Panc1 (cell line): ENCODE measurements around the gene TMEM98. TPM values are rescaled to one million over a fixed set of nuclear protein-coding genes. Genes with fewer than 3 reads are reported as not detected.
"Not testable (repeated sequence)": the region's sequence is repeated elsewhere in the genome, so short reads cannot be mapped to it uniquely, and the experiment has no call there.

Experiments used
- ATAC-seq: fragments of 200-7000 bp; cut with Tn5 transposase; 2 replicates; pipeline ENCODE4 v1.9.1; 2020; ENCODE audit warnings: mild to moderate bottlenecking, moderate library complexity
- BruUV-seq: library from RNA; stranded (reverse); fragments of 400-500 nt; replicated peaks from 2 replicates; lab custom pipeline; 2021; lab: Mats Ljungman, UMichigan
- CTCF ChIA-PET: fragments of 300-600 bp; sonication (Branson Sonifier 250); formaldehyde crosslinking; loops from one replicate; lab custom pipeline; 2022; ENCODE audit warnings: antibody characterized with exemption; lab: Charles Lee
- POLR2A ChIA-PET: fragments of 300-600 bp; sonication (Branson Sonifier 250); formaldehyde crosslinking; loops from one replicate; lab custom pipeline; 2022; ENCODE audit warnings: antibody characterized with exemption; lab: Charles Lee
- DNase-seq: peaks from one replicate; pipeline ENCODE4 v3.0.0-alpha.2; 2010; ENCODE audit warnings: low read depth, low spot score
- H3K27ac ChIP-seq: 2 replicates; pipeline ENCODE4 v1.5.1; 2011; ENCODE audit warnings: mild to moderate bottlenecking, low read length, inconsistent platforms
- H3K27me3 ChIP-seq: fragments of 200-500 bp; sonication (Bioruptor generic); 2 replicates; pipeline ENCODE4 v1.6.0; 2014; ENCODE audit warnings: low read length, inconsistent platforms; ENCODE audit not compliant: control insufficient read depth, insufficient read depth
- H3K36me3 ChIP-seq: fragments of 200-500 bp; sonication (Bioruptor generic); 2 replicates; pipeline ENCODE4 v1.5.1; 2014; ENCODE audit warnings: inconsistent platforms, mild to moderate bottlenecking, low read length, moderate library complexity; ENCODE audit not compliant: control insufficient read depth, insufficient read depth
- H3K4me1 ChIP-seq: 2 replicates; pipeline ENCODE4 v1.5.1; 2011; ENCODE audit warnings: inconsistent platforms, mild to moderate bottlenecking, low read length, moderate library complexity; ENCODE audit not compliant: control insufficient read depth, insufficient read depth
- H3K4me3 ChIP-seq, 2 experiments: 2 replicates each; pipeline ENCODE4 v1.5.1; 2011 to 2012; ENCODE audit warnings: low read depth in 2 of 2, low read length in 2 of 2, mild to moderate bottlenecking in 2 of 2, inconsistent platforms in 1 of 2, moderate library complexity in 1 of 2
- H3K9me3 ChIP-seq: fragments of 200-500 bp; sonication (Bioruptor generic); 2 replicates; pipeline ENCODE4 v1.5.1; 2014; ENCODE audit warnings: low read depth, mild to moderate bottlenecking, inconsistent platforms, low read length, moderate library complexity; ENCODE audit not compliant: control insufficient read depth, insufficient read depth
- POLR2AphosphoS5 ChIP-seq: IDR thresholded peaks from 2 replicates; pipeline ENCODE4 v1.6.1; 2012; ENCODE audit warnings: mild to moderate bottlenecking, low read depth, low read length, moderate library complexity
- SIN3A ChIP-seq: IDR thresholded peaks from 2 replicates; pipeline ENCODE4 v1.6.1; 2012; ENCODE audit warnings: low read depth, mild to moderate bottlenecking, low read length, moderate library complexity, borderline replicate concordance; ENCODE audit not compliant: insufficient read depth
- TCF7L2 ChIP-seq: IDR thresholded peaks from 2 replicates; pipeline ENCODE4 v1.6.1; 2011; ENCODE audit warnings: mild to moderate bottlenecking, low read depth, low read length, inconsistent platforms
- in situ Hi-C: cut with HindIII; loops from 2 replicates; pipeline ENCODE4 v1.10.0; 2016; ENCODE audit warnings: low sequenced_read_pairs, low pct_unique_long_range_greater_than_20kb
- intact Hi-C: fragments of 100-400 bp; cut with micrococcal nuclease; formaldehyde crosslinking; loops from one replicate; pipeline ENCODE4 v1.10.0; 2022; ENCODE audit not compliant: unreplicated experiment
- total RNA-seq: library from RNA; stranded (reverse); gene quantifications from one replicate; pipeline ENCODE4 v1.2.1, GENCODE V29; 2021; ENCODE audit not compliant: unreplicated experiment
- TF ChIP-seq, protein P1 (sequence below), 2 experiments: IDR thresholded peaks; 2 replicates each; pipeline ENCODE4 v1.6.1; 2011 to 2012; ENCODE audit warnings: low read depth in 2 of 2, control low read depth in 1 of 2, low read length in 1 of 2, mild to moderate bottlenecking in 1 of 2, moderate library complexity in 1 of 2; ENCODE audit not compliant: insufficient read depth in 1 of 2
- TF ChIP-seq, protein P2 (sequence below): fragments of 450-650 bp; IDR thresholded peaks from 2 replicates; pipeline ENCODE4 v1.5.1; 2017; ENCODE audit warnings: mild to moderate bottlenecking

Gene TMEM98
- total RNA-seq, 1 experiment from 2014 or later, result 2.2 TPM

DNA sequence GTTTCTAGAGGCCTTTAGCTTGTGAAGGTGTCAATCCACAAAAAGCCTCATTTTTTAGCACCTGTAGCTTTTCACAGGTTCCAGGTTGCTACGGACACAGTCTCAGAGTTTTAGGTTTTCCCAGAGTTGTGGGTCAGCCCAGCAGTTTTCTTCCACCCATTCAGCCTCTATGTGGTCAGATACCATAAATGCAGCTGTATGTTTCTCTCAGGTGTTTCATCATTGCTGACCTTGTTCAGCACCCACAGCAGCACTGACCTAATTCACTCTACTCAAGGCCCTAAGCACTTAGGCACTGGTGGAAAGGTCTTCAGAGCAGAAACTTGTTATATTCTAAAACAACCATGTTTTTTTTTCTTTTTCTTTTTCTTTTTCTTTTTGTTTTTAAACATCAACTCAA is 48.7 kb downstream of the TMEM98 start:
- ATAC-seq (no peak), DNase-seq (no peak)
- ChIA-PET CTCF (no interaction called here), POLR2A (no interaction called here)
- no TSS peak for BruUV-seq
- Histone ChIP-seq H3K27me3 (no peaks in the 10 kb centered on the region), H3K27ac (no peak overlapping the region), H3K4me3 (no peak overlapping the region), H3K36me3 (no peaks in the 10 kb centered on the region), H3K9me3 (no peaks in the 10 kb centered on the region), H3K4me1 (no peaks in the 10 kb centered on the region)
- TF ChIP-seq TCF7L2 (no peak), SIN3A (no peak), POLR2AphosphoS5 (no peak)
- TF ChIP-seq, protein P1, sequence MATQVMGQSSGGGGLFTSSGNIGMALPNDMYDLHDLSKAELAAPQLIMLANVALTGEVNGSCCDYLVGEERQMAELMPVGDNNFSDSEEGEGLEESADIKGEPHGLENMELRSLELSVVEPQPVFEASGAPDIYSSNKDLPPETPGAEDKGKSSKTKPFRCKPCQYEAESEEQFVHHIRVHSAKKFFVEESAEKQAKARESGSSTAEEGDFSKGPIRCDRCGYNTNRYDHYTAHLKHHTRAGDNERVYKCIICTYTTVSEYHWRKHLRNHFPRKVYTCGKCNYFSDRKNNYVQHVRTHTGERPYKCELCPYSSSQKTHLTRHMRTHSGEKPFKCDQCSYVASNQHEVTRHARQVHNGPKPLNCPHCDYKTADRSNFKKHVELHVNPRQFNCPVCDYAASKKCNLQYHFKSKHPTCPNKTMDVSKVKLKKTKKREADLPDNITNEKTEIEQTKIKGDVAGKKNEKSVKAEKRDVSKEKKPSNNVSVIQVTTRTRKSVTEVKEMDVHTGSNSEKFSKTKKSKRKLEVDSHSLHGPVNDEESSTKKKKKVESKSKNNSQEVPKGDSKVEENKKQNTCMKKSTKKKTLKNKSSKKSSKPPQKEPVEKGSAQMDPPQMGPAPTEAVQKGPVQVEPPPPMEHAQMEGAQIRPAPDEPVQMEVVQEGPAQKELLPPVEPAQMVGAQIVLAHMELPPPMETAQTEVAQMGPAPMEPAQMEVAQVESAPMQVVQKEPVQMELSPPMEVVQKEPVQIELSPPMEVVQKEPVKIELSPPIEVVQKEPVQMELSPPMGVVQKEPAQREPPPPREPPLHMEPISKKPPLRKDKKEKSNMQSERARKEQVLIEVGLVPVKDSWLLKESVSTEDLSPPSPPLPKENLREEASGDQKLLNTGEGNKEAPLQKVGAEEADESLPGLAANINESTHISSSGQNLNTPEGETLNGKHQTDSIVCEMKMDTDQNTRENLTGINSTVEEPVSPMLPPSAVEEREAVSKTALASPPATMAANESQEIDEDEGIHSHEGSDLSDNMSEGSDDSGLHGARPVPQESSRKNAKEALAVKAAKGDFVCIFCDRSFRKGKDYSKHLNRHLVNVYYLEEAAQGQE (IDR thresholded peaks at IDR 0.05; ENCODE audit: insufficient read depth in 1 of 2, low read depth in 2 of 2, low read length in 1 of 2), result no peak
- TF ChIP-seq, protein P2, sequence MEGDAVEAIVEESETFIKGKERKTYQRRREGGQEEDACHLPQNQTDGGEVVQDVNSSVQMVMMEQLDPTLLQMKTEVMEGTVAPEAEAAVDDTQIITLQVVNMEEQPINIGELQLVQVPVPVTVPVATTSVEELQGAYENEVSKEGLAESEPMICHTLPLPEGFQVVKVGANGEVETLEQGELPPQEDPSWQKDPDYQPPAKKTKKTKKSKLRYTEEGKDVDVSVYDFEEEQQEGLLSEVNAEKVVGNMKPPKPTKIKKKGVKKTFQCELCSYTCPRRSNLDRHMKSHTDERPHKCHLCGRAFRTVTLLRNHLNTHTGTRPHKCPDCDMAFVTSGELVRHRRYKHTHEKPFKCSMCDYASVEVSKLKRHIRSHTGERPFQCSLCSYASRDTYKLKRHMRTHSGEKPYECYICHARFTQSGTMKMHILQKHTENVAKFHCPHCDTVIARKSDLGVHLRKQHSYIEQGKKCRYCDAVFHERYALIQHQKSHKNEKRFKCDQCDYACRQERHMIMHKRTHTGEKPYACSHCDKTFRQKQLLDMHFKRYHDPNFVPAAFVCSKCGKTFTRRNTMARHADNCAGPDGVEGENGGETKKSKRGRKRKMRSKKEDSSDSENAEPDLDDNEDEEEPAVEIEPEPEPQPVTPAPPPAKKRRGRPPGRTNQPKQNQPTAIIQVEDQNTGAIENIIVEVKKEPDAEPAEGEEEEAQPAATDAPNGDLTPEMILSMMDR, result no peak
- in situ Hi-C loops (no loop called here), intact Hi-C loops (no loop called here)

DNA sequence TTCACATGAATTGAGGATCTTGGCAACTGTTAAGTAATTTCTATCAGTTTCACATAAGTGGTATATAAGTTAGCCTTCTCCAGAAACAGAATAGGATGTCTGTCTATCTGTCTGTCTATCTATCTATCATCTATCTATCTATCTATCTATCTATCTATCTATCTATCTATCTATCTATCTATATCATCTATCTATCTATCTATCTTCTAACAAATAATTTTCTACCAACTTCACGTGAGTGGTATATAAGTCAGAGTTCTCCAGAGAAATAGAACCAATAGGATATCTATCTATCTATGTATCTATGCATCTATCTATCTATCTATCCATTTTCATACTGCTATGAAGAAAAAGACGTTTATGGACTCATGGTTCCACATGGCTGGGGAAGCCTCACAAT is 52.3 kb downstream of the TMEM98 start:
- BruUV-seq, result no TSS peak
- ChIA-PET CTCF (no interaction called here), POLR2A (no interaction called here)
- no peak for DNase-seq
- no peak for TF ChIP-seq TCF7L2
- TF ChIP-seq, protein P2, result no peak
- TF ChIP-seq, protein P1 (IDR thresholded peaks at IDR 0.05; ENCODE audit: insufficient read depth in 1 of 2, low read depth in 2 of 2, low read length in 1 of 2), result no peak
- TF ChIP-seq SIN3A, result no peak
- TF ChIP-seq POLR2AphosphoS5, result no peak
- intact Hi-C loops (no loop called here), in situ Hi-C loops (no loop called here)
- Histone ChIP-seq H3K27me3 (no peaks in the 10 kb centered on the region), H3K9me3 (no peaks in the 10 kb centered on the region), H3K4me3 (no peak overlapping the region), H3K4me1 (no peaks in the 10 kb centered on the region), H3K36me3 (no peaks in the 10 kb centered on the region), H3K27ac (no peak overlapping the region)
- no peak for ATAC-seq

DNA sequence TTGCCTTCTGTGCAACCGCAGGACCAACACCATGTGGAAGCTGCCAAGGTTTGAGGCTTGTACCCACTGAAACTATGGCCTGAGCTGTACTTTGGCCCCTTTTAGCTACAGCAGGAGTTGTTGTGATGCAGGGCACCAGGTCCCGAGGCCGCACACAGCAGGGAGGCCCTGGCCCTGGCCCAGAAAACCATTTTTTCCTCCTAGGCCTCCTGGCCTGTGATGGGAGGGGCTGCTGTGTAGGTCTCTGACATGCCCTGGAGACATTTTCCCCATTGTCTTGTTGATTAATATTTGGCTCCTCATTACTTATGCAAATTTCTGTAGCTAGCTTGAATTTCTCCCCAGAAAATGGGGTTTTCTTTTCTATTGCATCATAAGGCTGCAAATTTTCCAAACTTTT is 53.7 kb downstream of the TMEM98 start:
- H3K27ac ChIP-seq, in situ Hi-C loops, H3K27me3 ChIP-seq, H3K4me3 ChIP-seq, POLR2A ChIA-PET, BruUV-seq, H3K9me3 ChIP-seq, CTCF ChIA-PET, DNase-seq, intact Hi-C loops, H3K36me3 ChIP-seq, H3K4me1 ChIP-seq, ATAC-seq: not testable (repeated sequence)
